ENCODE measurements around the gene ADD3.
"Not testable (repeated sequence)": the region's sequence is repeated elsewhere in the genome, so short reads cannot be mapped to it uniquely, and the experiment has no call there.

ADD3 gene

GRCh38 chr10:110036640-110037039 lies 28.9 kb downstream of the ADD3 start:
- no peak for DNase-seq

- DNase-seq, result no peak
Observed at GRCh38 chr10:110039254-110039653, 31.5 kb downstream of the ADD3 start.

GRCh38 chr10:110040108-110040507 lies 32.3 kb downstream of the ADD3 start:
- no peak for DNase-seq

- DNase-seq, result no peak
Observed at GRCh38 chr10:110040767-110041478, 33.1 kb downstream of the ADD3 start.

GRCh38 chr10:110041479-110041829 lies 33.7 kb downstream of the ADD3 start:
- no peak for DNase-seq

- DNase-seq, result no peak
Observed at GRCh38 chr10:110042181-110042580, 34.4 kb downstream of the ADD3 start.

GRCh38 chr10:110042891-110043290 lies 35.1 kb downstream of the ADD3 start:
- no peak for DNase-seq

GRCh38 chr10:110044681-110045080 lies 36.9 kb downstream of the ADD3 start:
- no peak for DNase-seq

GRCh38 chr10:110045772-110046171 lies 38.0 kb downstream of the ADD3 start:
- no peak for DNase-seq

- not testable (repeated sequence) for DNase-seq
Observed at GRCh38 chr10:110048145-110048544, 40.4 kb downstream of the ADD3 start.

GRCh38 chr10:110048781-110049180 lies 41.0 kb downstream of the ADD3 start:
- DNase-seq, result no peak

- not testable (repeated sequence) for DNase-seq
Observed at GRCh38 chr10:110049889-110050591, 42.3 kb downstream of the ADD3 start.

- DNase-seq, result no peak
Observed at GRCh38 chr10:110051487-110051886, 43.7 kb downstream of the ADD3 start.

GRCh38 chr10:110052916-110053315 lies 45.1 kb downstream of the ADD3 start:
- DNase-seq, result no peak

- DNase-seq, result no peak
Observed at GRCh38 chr10:110056822-110057221, 49.0 kb downstream of the ADD3 start.

GRCh38 chr10:110057456-110057855 lies 49.7 kb downstream of the ADD3 start:
- no peak for DNase-seq

- no peak for DNase-seq
Observed at GRCh38 chr10:110058212-110058611, 50.4 kb downstream of the ADD3 start.

- no peak for DNase-seq
Observed at GRCh38 chr10:110059925-110060324, 52.1 kb downstream of the ADD3 start.

GRCh38 chr10:110061687-110062086 lies 53.9 kb downstream of the ADD3 start:
- no peak for DNase-seq

GRCh38 chr10:110065269-110065668 lies 57.5 kb downstream of the ADD3 start:
- no peak for DNase-seq

- DNase-seq, result no peak
Observed at GRCh38 chr10:110067960-110068770, 60.4 kb downstream of the ADD3 start.

GRCh38 chr10:110068780-110069179 lies 61.0 kb downstream of the ADD3 start:
- no peak for DNase-seq

- DNase-seq, result no peak
Observed at GRCh38 chr10:110069502-110069982, 61.8 kb downstream of the ADD3 start.

- no peak for DNase-seq
Observed at GRCh38 chr10:110073896-110074295, 66.1 kb downstream of the ADD3 start.
